Activated B cell treated with CpG ODN at 0.5 μM for 24 hours (primary cell): ENCODE data around the gene ARRB1. TPM values are rescaled to one million over a fixed set of nuclear protein-coding genes. Genes with fewer than 3 reads are reported as not detected.

Experiments
- ATAC-seq: fragments of 200-7000 bp; cut with Tn5 transposase; one replicate; pipeline ENCODE4 v1.10.0; 2021; ENCODE audit warnings: low read depth, mild to moderate bottlenecking, moderate library complexity
- CTCF ChIA-PET: fragments of 350-600 bp; sonication (Branson Sonifier 250); formaldehyde crosslinking; loops from one replicate; lab custom pipeline; 2021; ENCODE audit warnings: antibody characterized with exemption; lab: Charles Lee
- POLR2A ChIA-PET: fragments of 350-600 bp; sonication (Branson Sonifier 250); formaldehyde crosslinking; loops from one replicate; lab custom pipeline; 2021; ENCODE audit warnings: antibody characterized with exemption; lab: Charles Lee
- DNase-seq: peaks from one replicate; pipeline ENCODE4 v3.0.0; 2022
- H3K27ac Mint-ChIP-seq: one replicate; pipeline ENCODE4 v1.8.0; 2020; ENCODE audit warnings: mixed read lengths
- H3K27me3 Mint-ChIP-seq: one replicate; pipeline ENCODE4 v1.8.0; 2021; ENCODE audit warnings: mixed read lengths
- H3K36me3 Mint-ChIP-seq: one replicate; pipeline ENCODE4 v1.8.0; 2021; ENCODE audit warnings: low read depth, mixed read lengths
- H3K4me1 Mint-ChIP-seq: one replicate; pipeline ENCODE4 v1.8.0; 2021; ENCODE audit warnings: mixed read lengths
- H3K4me3 Mint-ChIP-seq: one replicate; pipeline ENCODE4 v1.8.0; 2020; ENCODE audit warnings: mild to moderate bottlenecking, mixed read lengths
- H3K9me3 Mint-ChIP-seq: one replicate; pipeline ENCODE4 v1.8.0; 2020; ENCODE audit warnings: mixed read lengths
- CTCF ChIP-seq: fragments of 200-600 bp; IDR thresholded peaks from one replicate; pipeline ENCODE4 v1.8.0; 2022; ENCODE audit warnings: antibody characterized with exemption, mild to moderate bottlenecking
- intact Hi-C: fragments of 100-400 bp; cut with micrococcal nuclease; formaldehyde crosslinking; loops from one replicate; pipeline ENCODE4 v1.15.1; 2024
- total RNA-seq: library from RNA; stranded (reverse); gene quantifications from 2 replicates; pipeline ENCODE4 v1.2.3, GENCODE V29; 2022

ARRB1 gene
- total RNA-seq, 1 donor from 2014 or later, result 0.62 TPM

DNA sequence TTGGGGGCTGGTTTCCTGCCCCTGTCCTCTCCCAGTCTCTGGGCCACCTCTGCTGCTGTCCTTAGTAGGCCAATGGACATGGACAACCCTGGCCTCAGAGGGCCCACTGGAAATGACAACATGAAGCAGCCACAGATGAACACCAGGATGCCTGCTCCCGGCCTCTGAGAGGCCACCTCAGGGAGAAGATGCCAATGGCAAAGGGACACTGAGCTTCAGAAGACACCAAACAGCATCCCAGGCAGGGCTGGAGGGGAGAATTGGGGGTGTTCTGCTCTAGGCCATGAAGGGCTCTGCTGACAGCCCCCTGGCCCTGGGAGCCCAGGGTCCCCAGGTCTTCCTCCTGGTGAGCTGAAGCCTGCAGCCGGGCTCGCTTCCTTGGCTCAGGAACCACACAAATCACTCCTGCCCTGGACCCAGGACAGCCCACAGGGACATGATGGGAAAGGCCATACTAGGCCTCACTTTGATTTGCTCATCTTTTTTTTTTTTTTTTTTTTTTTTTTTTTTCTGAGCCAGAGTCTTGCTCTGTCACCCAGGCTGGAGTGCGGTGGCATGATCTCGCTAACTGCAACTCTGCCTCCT is 65.6 kb downstream of the ARRB1 start:
- no peak for ATAC-seq
- intact Hi-C loops, result no loop called here
- no peaks in the 10 kb centered on the region for H3K27me3 Mint-ChIP-seq
- ChIA-PET CTCF (interaction anchor here (1.3 kb wide), 1 partner anchor 10 kb away, joined by 3 read pairs; no protein-coding TSS in a partner anchor), POLR2A (no interaction called here)
- no peak overlapping the region for H3K27ac Mint-ChIP-seq
- H3K9me3 Mint-ChIP-seq, result no peaks in the 10 kb centered on the region
- H3K36me3 Mint-ChIP-seq, result no peaks in the 10 kb centered on the region
- DNase-seq, result no peak
- H3K4me1 Mint-ChIP-seq, result no peaks in the 10 kb centered on the region
- no peak for TF ChIP-seq CTCF
- H3K4me3 Mint-ChIP-seq, result no peak overlapping the region

GRCh38 chr11:75283391-75283931 is 68.0 kb downstream of the ARRB1 start:
- Mint-ChIP-seq H3K27ac (no peak overlapping the region), H3K9me3 (no peaks in the 10 kb centered on the region), H3K4me1 (no peaks in the 10 kb centered on the region), H3K27me3 (no peaks in the 10 kb centered on the region), H3K4me3 (no peak overlapping the region), H3K36me3 (no peaks in the 10 kb centered on the region)
- ChIA-PET CTCF (interaction anchor here (9.2 kb wide), 1 partner anchor 101 kb away, joined by 177 read pairs; no protein-coding TSS in a partner anchor), POLR2A (no interaction called here)
- no peak for DNase-seq
- TF ChIP-seq CTCF, result no peak
- no peak for ATAC-seq
- intact Hi-C loops, result no loop called here

GRCh38 chr11:75281469-75282095 is 69.9 kb downstream of the ARRB1 start:
- H3K36me3 Mint-ChIP-seq, result no peaks in the 10 kb centered on the region
- POLR2A ChIA-PET, result interaction anchor here (0.6 kb wide), 1 partner anchor 14 kb away, joined by 8 read pairs; no protein-coding TSS in a partner anchor
- intact Hi-C loops, result no loop called here
- ATAC-seq, result no peak
- no peak overlapping the region for H3K27ac Mint-ChIP-seq
- CTCF ChIA-PET, result interaction anchor here (1.8 to 9.2 kb wide), 3 partner anchors 10 to 103 kb away, joined by 4 to 177 read pairs (median 17); no protein-coding TSS in a partner anchor
- TF ChIP-seq CTCF, result no peak
- no peaks in the 10 kb centered on the region for H3K9me3 Mint-ChIP-seq
- H3K27me3 Mint-ChIP-seq, result no peaks in the 10 kb centered on the region
- peaks cover 6% of the 10 kb centered on the region for H3K4me1 Mint-ChIP-seq
- H3K4me3 Mint-ChIP-seq, result no peak overlapping the region
- no peak for DNase-seq

DNA sequence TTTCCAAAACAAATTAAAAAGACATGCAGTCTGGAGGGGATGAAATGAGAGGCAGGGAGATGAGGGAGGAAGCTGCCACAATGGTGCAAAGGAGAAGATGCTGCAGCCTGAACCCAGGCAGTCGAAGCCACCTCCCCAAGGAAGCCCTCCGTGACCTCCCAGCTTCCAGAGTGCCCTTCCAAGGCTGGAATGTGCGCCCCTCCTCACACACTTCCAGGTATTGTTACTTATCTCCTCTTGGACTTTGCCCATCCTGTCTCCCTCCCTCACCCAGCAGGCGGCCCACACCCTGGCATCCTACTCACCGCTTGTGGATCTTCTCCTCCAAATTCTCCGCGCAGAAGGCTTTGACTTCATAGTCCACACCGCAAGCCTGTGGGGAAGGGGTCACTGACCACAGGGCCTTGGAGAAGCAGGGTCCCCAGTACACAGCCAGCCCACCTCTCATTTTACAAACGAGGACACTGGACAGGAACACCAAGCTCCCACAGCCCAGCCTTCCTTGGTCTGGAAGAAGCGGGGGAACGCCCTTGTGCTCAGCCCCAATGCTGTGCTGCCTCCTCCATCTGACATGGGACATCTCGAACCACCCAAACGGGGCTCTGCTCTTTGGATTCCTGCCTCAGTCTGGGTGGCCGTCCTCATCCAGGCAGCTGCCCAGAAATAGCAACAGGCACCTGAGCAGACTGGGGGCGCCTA is 70.5 kb downstream of the ARRB1 start:
- ChIA-PET CTCF (interaction anchor here (1.8 to 9.2 kb wide), 3 partner anchors 10 to 104 kb away, joined by 4 to 177 read pairs (median 17); no protein-coding TSS in a partner anchor), POLR2A (interaction anchor here (0.6 kb wide), 1 partner anchor 13 kb away, joined by 8 read pairs; no protein-coding TSS in a partner anchor)
- Mint-ChIP-seq H3K27ac (no peak overlapping the region), H3K4me3 (no peak overlapping the region), H3K4me1 (peaks cover 12% of the 10 kb centered on the region), H3K36me3 (no peaks in the 10 kb centered on the region), H3K27me3 (no peaks in the 10 kb centered on the region), H3K9me3 (no peaks in the 10 kb centered on the region)
- no peak for DNase-seq
- TF ChIP-seq CTCF, result no peak
- intact Hi-C loops, result loop anchor here (1.0 kb wide), 2 partner anchors 103 to 251 kb away; no protein-coding TSS in a partner anchor
- ATAC-seq, result no peak
